ENCODE measurements around the gene CROCC. TPM values are rescaled to one million over a fixed set of nuclear protein-coding genes. Genes with fewer than 3 reads are reported as not detected.
"Not testable (repeated sequence)": the region's sequence is repeated elsewhere in the genome, so short reads cannot be mapped to it uniquely, and the experiment has no call there.

Gene CROCC
- total RNA-seq, 4 donors from 2014 or later, result 15.2 to 33.1 (median 22.1) TPM

DNA sequence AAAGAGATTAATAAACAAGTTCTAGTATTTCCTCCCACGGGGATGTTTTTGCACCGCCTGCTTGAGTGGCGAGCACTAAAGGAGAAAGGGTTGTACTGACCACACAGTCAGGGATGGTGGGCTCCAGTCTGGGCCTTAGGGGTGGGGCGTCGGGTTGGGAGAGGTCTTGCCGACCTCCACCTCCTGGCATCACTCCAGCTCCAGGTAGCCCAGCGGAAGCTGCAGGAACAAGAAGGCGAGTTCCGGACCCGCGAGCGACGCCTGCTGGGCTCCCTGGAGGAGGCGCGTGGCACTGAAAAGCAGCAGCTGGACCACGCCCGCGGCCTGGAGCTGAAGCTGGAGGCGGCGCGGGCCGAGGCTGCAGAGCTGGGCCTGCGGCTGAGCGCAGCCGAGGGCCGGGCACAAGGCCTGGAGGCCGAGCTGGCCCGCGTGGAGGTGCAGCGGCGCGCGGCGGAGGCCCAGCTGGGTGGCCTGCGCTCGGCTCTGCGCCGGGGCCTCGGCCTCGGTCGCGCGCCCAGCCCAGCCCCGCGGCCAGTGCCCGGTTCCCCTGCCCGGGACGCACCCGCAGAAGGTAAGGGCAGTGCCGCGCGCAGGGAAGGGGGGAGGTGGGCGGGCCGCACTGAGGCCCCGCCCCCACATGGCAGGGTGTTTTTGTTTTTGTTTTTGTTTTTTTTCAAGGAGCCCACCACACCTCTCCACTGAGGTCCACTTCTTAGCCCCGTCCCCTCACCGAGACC lies 39.0 kb downstream of the CROCC start:
- TF ChIP-seq, protein P1, sequence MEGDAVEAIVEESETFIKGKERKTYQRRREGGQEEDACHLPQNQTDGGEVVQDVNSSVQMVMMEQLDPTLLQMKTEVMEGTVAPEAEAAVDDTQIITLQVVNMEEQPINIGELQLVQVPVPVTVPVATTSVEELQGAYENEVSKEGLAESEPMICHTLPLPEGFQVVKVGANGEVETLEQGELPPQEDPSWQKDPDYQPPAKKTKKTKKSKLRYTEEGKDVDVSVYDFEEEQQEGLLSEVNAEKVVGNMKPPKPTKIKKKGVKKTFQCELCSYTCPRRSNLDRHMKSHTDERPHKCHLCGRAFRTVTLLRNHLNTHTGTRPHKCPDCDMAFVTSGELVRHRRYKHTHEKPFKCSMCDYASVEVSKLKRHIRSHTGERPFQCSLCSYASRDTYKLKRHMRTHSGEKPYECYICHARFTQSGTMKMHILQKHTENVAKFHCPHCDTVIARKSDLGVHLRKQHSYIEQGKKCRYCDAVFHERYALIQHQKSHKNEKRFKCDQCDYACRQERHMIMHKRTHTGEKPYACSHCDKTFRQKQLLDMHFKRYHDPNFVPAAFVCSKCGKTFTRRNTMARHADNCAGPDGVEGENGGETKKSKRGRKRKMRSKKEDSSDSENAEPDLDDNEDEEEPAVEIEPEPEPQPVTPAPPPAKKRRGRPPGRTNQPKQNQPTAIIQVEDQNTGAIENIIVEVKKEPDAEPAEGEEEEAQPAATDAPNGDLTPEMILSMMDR (IDR thresholded peaks at IDR 0.05), result peak in 4 of 6 experiments; percentile 28 to 65 (median 36)
- no peak for TF ChIP-seq POLR2A (IDR thresholded peaks at IDR 0.05)
- peaks cover 0 to 3% of the 10 kb centered on the region in 2 donors for H3K36me3 ChIP-seq
- peak overlapping the region in 1 of 3 donors; percentile 13 for H3K4me3 ChIP-seq (replicated peaks in 1 of 3)
- intact Hi-C loops (cut with DNase I), result no loop called here
- no peak overlapping the region for H3K27ac ChIP-seq
- DNase-seq, result peak; percentile 64 to 65
- no peaks in the 10 kb centered on the region for H3K27me3 ChIP-seq
- 19 to 25% methylated on average over 14 to 20 of the region's 57 CpGs for WGBS, 2 donors
- H3K4me1 ChIP-seq, result peaks cover 0 to 6% of the 10 kb centered on the region in 2 donors
- no peaks in the 10 kb centered on the region for H3K9me3 ChIP-seq

DNA sequence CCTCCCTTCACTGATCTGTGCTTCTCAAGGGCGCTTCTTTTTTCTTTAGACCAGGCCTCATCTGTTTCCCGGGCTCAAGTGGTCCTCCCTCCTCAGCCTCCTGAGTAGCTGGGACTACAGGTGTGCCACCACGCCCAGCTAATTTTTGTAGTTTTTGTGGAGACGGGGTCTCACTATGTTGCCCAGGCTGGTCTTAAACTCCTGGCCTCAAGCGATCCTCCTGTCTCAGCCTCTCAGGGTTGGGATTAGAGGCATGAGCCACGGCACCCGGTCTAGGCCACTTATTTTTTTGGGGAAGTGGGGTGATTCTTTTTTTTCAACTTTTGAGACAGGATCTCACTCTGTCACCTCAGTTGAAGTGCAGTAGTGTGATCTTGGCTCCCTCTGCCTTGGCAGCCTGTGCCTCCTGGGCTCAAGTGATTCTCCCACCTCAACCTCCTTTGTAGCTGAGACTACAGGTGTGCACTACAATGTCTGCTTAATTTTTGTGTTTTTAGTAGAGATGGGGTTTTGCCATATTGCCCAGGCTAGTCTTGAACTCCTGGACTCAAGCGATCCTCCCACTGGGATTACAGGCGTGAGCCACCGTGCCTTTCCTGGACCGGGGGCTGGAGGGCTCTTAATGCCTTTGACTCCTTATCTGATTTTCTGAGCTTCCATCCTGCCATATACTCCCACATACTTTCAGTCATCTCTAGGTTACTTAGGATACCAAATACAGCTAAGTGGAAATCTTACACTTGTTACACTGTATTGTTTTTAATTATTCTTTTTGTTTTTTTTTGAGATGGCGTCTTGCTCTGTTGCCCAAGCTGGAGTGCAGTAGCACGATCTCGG lies 39.8 kb downstream of the CROCC start:
- DNase-seq, result no peak
- Histone ChIP-seq H3K27me3 (no peaks in the 10 kb centered on the region), H3K36me3 (peaks cover 0 to 8% of the 10 kb centered on the region in 2 donors), H3K4me1 (peaks cover 0 to 9% of the 10 kb centered on the region in 2 donors), H3K27ac (no peak overlapping the region), H3K9me3 (no peaks in the 10 kb centered on the region), H3K4me3 (replicated peaks in 1 of 3) (no peak overlapping the region)
- 60 to 61% methylated on average over 14 of the region's 14 CpGs for WGBS, 2 donors
- intact Hi-C loops (cut with DNase I), result no loop called here
- TF ChIP-seq POLR2A (IDR thresholded peaks at IDR 0.05), result no peak
- TF ChIP-seq, protein P1 (IDR thresholded peaks at IDR 0.05), result no peak

DNA sequence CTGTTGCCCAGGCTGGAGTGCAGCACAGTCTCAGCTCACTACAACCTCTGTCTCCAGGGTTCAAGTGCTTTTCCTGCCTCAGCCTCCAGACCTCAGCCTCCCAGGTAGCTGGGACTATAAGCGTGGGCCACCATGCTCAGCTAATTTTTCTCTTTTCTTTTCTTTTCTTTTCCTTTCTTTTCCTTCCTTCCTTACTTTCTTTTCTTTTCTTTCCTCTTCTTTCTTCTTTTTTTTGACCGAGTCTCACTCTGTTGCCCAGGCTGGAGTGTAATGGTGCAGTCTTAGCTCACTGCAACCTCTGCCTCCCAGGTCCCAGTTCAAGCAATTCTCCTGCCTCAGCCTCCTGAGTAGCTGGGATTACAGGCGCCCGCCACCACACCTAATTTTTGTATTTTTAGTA lies 42.4 kb downstream of the CROCC start:
- H3K27ac ChIP-seq; DNase-seq; H3K9me3 ChIP-seq; H3K36me3 ChIP-seq; H3K27me3 ChIP-seq; H3K4me3 ChIP-seq (replicated peaks in 1 of 3); intact Hi-C loops (cut with DNase I): not testable (repeated sequence)
- WGBS, 2 donors, result 98% methylated on average over 4 of the region's 4 CpGs
- H3K4me1 ChIP-seq, result peaks cover 12 to 21% of the 10 kb centered on the region in 2 donors

DNA sequence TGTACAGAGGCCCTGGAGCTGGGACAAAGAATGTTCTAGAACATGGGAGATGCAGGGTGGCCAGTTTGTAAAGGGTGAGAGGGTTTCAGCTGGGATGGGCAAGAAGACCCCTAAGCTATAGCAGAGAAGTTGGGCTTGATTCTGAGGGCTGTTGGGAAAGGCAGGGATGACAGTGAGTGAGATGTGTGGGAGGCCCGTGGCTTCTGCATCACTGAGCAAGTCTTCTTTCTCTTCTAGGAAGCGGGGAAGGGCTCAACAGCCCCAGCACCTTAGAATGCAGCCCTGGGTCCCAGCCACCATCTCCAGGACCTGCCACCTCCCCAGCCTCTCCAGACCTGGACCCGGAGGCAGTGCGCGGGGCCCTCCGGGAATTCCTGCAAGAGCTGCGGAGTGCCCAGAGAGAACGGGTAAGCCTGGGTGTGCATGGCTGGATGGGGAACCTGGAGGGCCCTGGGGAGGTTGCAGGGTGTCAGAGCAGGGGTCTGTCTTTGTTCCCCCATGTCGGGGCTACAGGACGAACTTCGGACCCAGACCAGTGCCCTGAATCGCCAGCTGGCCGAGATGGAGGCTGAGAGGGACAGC lies 43.8 kb downstream of the CROCC start:
- intact Hi-C loops (cut with DNase I), result loop anchor here (5.0 kb wide), 1 partner anchor 67 kb away; no protein-coding TSS in a partner anchor
- H3K4me3 ChIP-seq (replicated peaks in 1 of 3), result no peak overlapping the region
- H3K36me3 ChIP-seq, result peaks cover 0 to 8% of the 10 kb centered on the region in 2 donors
- H3K27ac ChIP-seq, result no peak overlapping the region
- H3K4me1 ChIP-seq, result peaks cover 12 to 21% of the 10 kb centered on the region in 2 donors
- no peaks in the 10 kb centered on the region for H3K9me3 ChIP-seq
- 93 to 94% methylated on average over 5 to 13 of the region's 13 CpGs for WGBS, 2 donors
- DNase-seq, result no peak
- TF ChIP-seq, protein P1 (IDR thresholded peaks at IDR 0.05), result no peak
- no peak for TF ChIP-seq POLR2A (IDR thresholded peaks at IDR 0.05)
- H3K27me3 ChIP-seq, result no peaks in the 10 kb centered on the region

DNA sequence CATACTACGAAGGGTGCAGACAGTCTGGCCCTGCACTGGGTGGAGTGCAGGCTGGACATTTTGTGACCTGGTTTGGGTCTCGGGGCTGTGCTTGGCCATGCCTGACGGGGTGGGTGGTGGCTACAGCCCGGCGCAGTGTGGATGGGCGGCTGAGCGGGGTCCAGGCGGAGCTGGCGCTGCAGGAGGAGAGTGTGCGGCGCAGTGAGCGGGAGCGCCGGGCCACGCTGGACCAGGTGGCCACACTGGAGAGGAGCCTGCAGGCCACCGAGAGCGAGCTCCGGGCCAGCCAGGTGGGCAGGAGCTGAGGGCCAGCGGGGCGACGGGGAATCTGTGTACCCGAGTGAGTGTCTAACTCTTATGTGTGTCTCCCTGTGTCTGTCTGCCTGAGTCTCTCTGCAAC lies 44.6 kb downstream of the CROCC start:
- no peak for DNase-seq
- TF ChIP-seq, protein P1 (IDR thresholded peaks at IDR 0.05), result no peak
- no peak for TF ChIP-seq POLR2A (IDR thresholded peaks at IDR 0.05)
- Histone ChIP-seq H3K9me3 (no peaks in the 10 kb centered on the region), H3K27ac (no peak overlapping the region), H3K4me3 (replicated peaks in 1 of 3) (no peak overlapping the region), H3K36me3 (peaks cover 0 to 8% of the 10 kb centered on the region in 2 donors), H3K27me3 (no peaks in the 10 kb centered on the region), H3K4me1 (peaks cover 12 to 18% of the 10 kb centered on the region in 2 donors)
- intact Hi-C loops (cut with DNase I), result loop anchor here (5.0 kb wide), 1 partner anchor 66 kb away; no protein-coding TSS in a partner anchor
- WGBS, 2 donors, result 96 to 98% methylated on average over 19 to 21 of the region's 22 CpGs

All from thyroid gland (tissue), 4 donors.